NOMO-1 (cell line): ENCODE measurements around the gene TGFBR3.
"Not testable (repeated sequence)": the region's sequence is repeated elsewhere in the genome, so short reads cannot be mapped to it uniquely, and the experiment has no call there.

Experiments used
- DNase-seq, 2 experiments: peaks; one replicate each; lab custom pipeline; 2025; ENCODE audit not compliant: unreplicated experiment in 2 of 2; lab: John Stamatoyannopoulos, UW

Gene TGFBR3

DNA sequence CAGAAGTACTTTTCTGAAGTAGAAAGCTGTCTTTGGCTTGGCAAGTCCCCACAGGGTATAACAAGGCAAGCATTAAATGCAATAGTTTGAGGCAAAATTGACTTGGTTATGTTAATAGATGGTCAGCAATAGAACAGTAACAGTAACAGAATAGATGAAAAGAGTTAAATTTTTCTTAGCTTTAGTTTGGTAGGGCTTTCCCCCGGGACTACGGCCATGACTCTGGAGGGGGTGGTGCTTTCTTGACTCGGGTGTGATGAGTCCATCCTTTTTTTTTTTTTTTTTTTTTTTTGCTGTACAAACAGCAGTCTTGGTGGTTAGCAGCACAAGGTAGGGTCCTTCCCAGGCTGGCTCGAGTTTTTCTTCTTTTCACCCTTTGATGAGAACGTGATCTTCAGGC lies 219.3 kb downstream of the TGFBR3 start:
- DNase-seq: not testable (repeated sequence)

DNA sequence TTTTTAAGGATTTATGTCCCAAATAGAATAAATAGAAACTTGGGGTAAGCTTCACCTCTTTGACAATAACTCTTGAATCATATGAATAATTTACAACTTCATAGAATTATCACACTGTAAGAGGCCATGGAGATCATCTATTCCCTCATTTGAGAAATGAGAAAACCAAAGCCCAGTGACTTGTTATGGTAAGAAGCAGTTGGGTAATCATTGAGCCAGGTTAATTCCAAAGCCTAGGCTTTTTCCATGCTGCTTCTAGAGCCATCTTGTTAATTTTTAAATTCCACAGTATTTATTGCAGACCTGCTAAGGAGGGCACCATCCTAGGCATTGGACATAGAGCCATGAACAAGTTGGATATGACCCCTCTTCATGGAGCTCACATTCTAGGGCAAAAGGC lies 224.8 kb downstream of the TGFBR3 start:
- DNase-seq: no peak

DNA sequence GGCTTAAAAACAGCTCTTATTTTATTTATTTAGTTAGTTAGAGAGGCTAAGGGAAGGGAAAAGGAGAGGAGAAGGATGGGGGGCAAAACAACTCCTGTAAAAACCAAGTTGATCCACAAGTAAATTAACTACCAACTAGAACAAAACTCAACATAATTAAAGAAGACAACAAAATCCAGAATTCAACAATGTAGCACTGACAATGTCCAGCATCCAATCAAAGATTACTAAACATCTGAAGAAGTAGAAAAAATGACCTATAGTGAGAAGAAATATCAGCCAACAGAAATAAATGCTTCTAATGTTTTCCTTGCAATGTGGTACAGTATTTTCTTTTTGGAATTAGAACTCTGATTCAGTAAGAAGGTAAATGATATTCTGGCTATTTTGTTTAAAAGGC lies 225.2 kb downstream of the TGFBR3 start:
- DNase-seq: no peak

DNA sequence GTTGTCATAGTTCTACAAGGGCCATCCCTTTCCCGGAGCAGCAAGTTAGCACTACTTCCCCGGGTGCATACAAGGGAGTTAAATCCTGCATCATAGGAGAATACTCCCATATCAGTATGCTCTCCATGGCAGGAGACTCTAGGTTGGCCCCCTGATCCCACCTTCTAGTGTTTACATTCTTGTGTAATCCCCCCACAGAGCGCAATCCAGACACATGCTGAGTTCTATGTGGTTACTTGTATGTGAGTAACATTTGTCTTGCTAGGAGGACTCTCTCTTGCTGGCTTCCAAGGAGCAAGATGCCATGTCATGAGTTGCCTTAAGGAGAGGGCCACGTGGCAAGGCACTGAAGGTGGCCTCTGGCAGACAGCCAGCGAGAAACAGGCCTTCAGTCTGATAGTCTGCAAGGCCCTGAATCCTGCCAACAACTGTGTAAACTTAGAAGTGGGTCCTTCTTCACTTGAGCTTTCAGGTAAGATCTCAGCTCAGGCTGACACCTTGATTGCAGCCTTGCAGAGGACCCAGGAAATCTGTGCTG lies 230.0 kb downstream of the TGFBR3 start:
- no peak for DNase-seq

DNA sequence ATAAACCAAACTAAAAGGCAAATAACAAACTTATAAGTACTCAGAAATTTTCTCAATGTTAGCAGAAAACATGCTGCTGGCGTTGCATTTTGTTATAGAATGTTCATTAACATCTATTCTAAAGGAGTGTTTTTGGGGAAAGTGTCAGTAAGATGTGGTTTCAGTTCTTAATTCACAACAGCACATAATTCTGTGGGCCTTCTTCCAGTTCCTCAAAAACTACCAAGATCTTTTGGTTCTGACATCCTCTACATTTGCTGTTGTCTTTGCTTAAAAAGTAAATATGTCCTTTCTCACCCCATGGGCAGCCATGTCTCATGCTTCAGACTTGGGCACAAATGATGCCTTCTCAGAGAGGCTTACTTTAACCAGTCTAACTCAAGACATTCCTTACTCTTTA lies 232.8 kb downstream of the TGFBR3 start:
- peak in 1 of 2 experiments; percentile 18 for DNase-seq

DNA sequence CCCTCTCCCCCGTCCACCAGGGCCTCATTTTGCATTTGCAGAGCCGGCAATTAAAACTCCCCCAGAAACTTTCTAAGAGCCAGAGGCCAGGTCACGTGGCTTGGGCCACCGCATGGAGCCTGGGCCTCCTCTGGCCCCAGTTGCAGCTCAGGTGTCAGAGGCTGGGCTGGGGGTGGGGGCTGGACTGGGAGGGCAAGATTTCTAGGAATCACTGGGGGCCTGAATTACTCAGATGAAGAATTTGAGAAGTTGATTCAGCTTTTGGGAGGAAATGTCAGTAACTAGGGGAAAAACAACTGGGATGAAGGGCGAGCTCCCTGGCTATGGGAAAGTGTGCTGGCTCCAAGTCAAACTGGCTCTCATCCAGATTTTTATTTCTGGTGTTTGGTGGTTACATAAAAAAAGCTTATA lies 234.3 kb downstream of the TGFBR3 start:
- no peak for DNase-seq

DNA sequence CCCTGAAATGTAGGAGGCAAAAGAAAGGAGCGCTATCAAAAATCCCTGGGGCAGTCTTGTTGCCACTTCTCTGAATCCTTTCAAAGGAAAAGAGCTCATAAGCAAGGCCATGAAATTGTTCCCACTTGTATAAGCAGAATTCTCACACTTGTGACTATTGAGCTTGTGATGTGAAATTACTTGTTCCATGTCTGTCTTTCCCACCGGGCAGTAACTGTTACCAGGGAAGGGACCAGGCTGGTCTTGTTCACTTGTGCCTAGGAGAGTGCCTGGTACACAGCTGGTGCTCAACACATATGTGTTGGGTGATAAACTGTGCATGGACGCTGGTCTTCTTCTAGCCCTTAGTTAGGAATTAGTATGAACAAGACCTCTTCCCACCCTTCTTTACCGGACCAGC lies 234.7 kb downstream of the TGFBR3 start:
- DNase-seq: no peak

DNA sequence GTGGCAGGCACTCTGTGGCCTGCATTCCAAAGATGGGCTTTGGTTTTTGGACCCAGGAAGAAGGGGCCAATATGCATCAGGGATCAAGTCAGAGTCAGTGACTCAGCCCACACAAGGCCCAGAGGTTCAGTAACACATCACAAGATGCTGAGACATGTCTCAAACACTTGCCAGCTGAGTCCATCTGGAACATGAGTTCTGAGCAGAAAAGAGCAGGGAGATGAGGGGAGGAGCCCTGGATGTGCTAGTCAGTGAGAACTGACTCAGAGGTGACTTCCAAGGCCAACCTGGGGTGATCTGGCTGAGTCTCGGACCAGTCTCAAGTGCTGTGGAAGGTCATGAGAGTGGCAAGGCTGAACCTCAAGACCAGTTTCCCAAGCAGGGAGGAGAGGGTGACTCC lies 235.2 kb downstream of the TGFBR3 start:
- no peak for DNase-seq

DNA sequence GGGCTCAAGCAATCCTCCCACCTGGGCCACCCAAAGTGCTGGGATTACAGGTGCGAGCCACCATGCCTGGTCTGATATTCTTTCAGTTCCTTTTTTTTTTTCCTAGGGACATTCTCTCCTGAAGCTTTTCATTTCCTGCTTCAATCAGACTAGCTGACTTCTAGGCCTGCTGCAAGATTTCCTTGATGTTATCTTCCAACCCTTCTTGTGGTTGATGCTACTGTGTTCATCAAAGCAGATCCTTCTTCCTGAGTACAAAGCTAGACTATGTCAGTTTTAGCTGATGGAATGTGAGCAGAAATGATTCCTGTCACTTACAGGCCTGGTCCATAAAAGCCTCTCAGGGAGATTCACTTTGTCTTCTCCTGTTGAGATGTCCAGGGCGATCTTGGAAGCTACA lies 238.9 kb downstream of the TGFBR3 start:
- no peak for DNase-seq

DNA sequence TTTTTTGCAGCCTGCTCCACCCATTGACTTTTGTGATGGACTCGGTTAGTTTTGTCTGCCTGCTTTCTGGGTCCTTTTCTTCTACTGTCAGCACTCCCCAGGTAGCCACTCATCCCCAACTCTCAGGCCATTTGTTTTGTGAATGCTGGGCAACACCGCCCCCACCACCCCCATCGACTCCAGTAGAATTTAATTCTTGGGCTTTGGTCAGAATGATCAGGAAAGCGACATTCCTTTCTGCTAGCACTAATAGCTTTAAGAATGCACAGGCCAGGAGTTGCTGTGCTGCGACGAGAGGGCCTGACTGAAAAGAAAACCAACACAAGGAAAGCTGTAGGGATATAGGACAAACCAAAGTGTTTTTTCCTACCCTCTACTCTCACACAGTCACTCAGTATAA lies 240.9 kb downstream of the TGFBR3 start:
- no peak for DNase-seq

DNA sequence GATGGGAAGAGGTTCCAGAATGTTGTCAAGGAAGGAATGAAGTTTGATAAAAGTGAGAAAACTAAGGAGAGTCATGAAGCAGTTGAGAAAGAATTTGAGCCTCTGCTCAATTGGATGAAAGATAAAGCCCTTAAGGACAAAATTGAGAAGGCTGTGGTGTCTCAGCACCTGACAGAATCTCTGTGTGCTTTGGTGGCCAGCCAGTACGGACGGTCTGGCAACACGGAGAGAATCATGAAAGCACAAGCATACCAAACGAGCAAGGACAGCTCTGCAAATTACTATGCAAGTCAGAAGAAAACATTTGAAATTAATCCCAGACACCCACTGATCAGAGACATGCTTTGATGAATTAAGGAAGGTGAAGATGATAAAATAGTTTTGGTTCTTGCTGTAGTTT lies 242.5 kb downstream of the TGFBR3 start:
- no peak for DNase-seq

DNA sequence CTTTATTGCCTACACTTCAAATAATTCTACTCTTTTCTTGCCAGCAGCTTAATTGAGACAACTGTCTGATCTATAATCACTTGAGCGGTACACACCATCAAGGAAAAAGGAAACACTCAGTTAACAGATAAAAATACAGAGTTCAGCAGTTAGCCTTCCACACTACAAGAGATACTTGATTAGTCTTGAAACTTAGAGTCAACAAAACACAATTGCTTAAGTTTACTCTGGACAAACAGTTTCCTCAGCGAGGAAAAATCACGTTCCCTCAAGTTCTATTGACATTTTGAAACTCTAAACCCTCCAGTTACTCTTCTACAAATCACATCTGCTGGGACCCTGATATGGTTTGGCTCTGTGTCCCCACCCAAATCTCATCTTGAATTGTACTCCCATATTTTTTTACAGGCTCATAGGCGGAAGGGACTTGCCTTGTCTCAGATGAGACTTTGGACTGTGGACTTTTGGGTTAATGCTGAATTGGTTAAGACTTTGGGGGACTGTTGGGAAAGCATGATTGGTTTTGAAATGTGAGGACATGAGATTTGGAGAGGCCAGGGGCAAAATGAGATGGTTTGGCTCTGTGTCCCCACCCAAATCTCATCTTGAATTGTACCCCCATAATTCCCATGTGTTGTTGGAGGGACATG lies 244.9 kb downstream of the TGFBR3 start:
- DNase-seq: no peak

DNA sequence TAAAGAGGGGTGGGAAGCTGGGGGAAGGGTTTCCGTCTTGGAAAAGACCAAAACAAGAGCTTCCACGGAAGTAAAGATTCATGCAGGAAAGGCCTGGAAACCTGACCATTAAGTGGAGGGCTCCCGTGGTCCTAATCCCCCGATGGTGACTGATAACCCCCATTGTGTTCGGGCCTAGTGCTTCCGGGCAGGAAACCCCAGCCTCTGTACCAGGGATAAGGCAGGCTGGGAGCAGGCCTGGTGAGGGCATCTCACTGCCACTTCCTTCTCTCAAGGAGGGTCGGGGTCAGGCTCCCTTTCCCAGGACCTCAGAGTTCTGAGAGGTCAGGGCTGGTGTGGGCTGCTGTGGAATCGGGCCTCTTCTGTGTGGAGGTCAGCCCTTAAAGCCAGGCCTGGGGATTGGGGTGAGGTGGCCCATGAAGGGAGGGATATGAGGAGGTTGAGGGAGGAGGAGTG lies 248.4 kb downstream of the TGFBR3 start:
- DNase-seq: no peak

DNA sequence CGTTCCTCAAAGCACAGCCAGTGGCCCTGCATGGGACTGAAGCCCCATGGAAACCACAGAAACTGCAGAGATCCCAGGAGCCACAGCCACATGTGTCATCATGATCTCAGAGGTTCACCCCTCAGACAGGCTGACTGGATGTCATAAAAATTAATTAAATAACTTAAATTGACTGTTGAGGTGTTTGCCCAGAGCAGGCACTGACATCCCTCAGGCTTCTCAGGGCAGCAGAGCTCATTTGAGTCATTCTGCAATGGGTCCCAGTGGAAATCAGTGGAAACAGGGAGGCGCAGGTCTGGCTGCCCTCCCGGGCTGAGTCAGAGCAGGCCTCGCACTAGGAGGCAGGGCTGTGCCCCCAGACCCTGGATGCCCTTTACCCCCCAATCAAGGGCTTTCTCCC lies 250.2 kb downstream of the TGFBR3 start:
- no peak for DNase-seq

DNA sequence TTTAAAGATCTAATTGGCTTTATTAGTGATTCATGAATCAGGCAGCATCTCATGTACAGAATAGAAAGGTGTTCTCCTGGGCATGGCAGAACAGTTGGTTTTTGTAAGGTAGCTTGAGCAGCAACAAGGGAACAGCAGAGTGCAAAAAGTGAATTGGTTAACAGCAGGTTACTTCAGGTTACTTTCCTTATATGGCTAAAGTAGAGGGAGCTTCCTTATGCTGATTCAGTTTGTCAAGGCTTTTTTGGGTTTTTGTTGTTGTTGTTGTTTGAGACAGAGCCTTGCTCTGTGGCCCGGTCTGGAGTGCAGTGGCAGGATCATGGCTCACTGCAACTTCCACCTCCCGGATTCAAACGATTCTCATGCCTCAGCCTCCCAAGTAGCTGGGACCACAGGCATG lies 252.5 kb downstream of the TGFBR3 start:
- no peak for DNase-seq

DNA sequence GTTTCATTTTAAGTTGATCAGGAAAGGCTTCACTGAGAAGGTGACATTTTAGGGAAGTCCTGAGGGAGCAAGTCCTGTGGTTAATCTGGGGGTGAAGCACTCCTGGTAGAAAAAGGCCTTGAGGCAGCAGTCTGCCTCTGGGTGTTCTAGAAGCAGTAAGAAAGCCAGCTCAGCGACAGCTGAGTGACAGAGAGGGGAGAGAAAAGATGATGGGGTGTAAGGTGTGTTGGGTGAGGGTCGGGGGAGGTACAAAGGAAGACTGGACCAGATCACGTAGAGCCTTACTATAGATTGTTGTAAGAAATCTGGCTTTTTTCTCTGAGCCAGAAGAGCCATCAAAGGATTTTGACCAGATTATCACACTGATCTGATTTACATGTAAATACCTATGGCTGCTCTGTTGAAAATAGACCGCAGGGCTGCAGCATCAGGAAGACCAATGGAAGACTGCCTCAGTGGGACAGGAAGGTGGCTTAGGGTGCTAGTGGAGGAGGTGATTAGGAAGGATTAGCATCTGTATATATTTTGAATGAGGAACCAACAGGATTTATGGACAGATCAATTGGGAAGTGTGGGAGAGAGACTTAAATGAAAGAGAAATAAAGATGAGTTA lies 254.1 kb downstream of the TGFBR3 start:
- DNase-seq: no peak

DNA sequence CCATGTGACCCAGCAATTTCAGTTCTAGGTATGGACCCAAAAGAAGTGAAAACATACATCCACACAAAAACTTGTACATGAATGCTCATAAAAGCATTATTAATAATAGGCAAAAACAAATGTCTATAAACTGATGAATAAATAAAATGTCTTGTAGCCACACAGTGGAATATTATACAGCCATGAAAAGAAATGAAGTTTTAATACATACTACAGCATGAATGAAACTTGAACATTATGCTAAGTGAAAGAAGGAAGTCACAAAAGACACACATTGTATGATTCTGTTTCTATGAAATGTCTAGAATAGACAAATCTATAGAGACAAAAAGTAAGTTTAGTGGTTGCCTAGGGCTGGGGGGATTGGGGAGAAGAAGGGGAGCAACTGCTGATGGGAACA lies 255.1 kb downstream of the TGFBR3 start:
- no peak for DNase-seq
